Adrenal gland (tissue), 12 donors: ENCODE results near the gene DLG2. TPM values are rescaled to one million over a fixed set of nuclear protein-coding genes. Genes with fewer than 3 reads are reported as not detected.

ENCODE experiments used
- DNase-seq, 7 donors: peaks; one replicate each; pipeline ENCODE4 v3.0.0-alpha.2; 2019 to 2020
- H3K27ac ChIP-seq, 5 donors: fragments of 200-600 bp; sonication (generic) in 4 of 5; 1 replicate in 3 of 5; 2 replicates in 2 of 5; pipeline versions ENCODE4 v1.5.1 to v1.8.0; 2016 to 2020; ENCODE audit warnings: mild to moderate bottlenecking in 1 of 5
- H3K27me3 ChIP-seq: fragments of 200-600 bp; 2 replicates; pipeline ENCODE4 v1.8.0; 2021
- H3K36me3 ChIP-seq, 2 donors: fragments of 200-600 bp; replicated peaks in 1 of 2; 1 replicate in 1 of 2; 2 replicates in 1 of 2; pipeline versions ENCODE4 v1.5.1 to v1.8.0; 2018 to 2022
- H3K4me1 ChIP-seq, 2 donors: fragments of 200-600 bp; replicated peaks in 1 of 2; 1 replicate in 1 of 2; 2 replicates in 1 of 2; pipeline versions ENCODE4 v1.5.1 to v1.8.0; 2018 to 2021
- H3K4me3 ChIP-seq, 4 donors: fragments of 200-600 bp; sonication (generic) in 3 of 4; one replicate each; pipeline ENCODE4 v1.5.1; 2016 to 2018
- H3K9me3 ChIP-seq, 3 donors: fragments of 200-600 bp; sonication (generic) in 1 of 3; replicated peaks in 1 of 3; 1 replicate in 2 of 3; 2 replicates in 1 of 3; pipeline versions ENCODE4 v1.5.1 to v1.8.0; 2016 to 2021
- CTCF ChIP-seq, 6 experiments: fragments of 450-650 bp in 4 of 6; fragments of 200-600 bp in 2 of 6; sonication (generic) in 1 of 6; IDR thresholded peaks; 1 replicate in 5 of 6; 2 replicates in 1 of 6; pipeline versions ENCODE4 v1.5.1 to v1.8.0; 2016 to 2021; ENCODE audit warnings: antibody characterized with exemption in 6 of 6, mild to moderate bottlenecking in 2 of 6, moderate library complexity in 1 of 6
- POLR2A ChIP-seq, 2 donors: fragments of 450-650 bp; IDR thresholded peaks; one replicate each; pipeline ENCODE4 v1.6.1; 2017; ENCODE audit warnings: antibody characterized with exemption in 2 of 2, mild to moderate bottlenecking in 2 of 2, moderate library complexity in 1 of 2
- WGBS, 4 donors: extraction: QIAGEN DNeasy Blood & Tissue Kit in 2 of 4; methylation state at CpG; one replicate each; pipeline versions ENCODE4 v1.1.5 to v1.1.7; 2013 to 2017; 5-methylcytosine and 5-hydroxymethylcytosine counted together
- intact Hi-C, 2 donors: fragments of 100-400 bp; cut with DNase I; formaldehyde crosslinking; loops; one replicate each; pipeline versions ENCODE4 v1.14.1 to v1.15.0; 2022 to 2023
- polyA plus RNA-seq, 3 donors: library from polyadenylated mRNA; stranded (reverse); fragments of 200-250 nt in 2 of 3; fragments of 350-450 nt in 1 of 3; fragmentation: Illumina TruSeq in 1 of 3; extraction: RNeasy Lipid Tissue Mini Kit (QIAGEN cat#74804) in 1 of 3; gene quantifications; one replicate each; pipeline ENCODE4 v1.2.3, GENCODE V29; 2013 to 2014
- total RNA-seq, 9 donors: library from RNA; depleted of rRNA in 4 of 9; stranded (reverse); fragments of >200 nt in 4 of 9; fragments of 120-200 nt in 1 of 9; fragmentation: NEBNext Ultra II Directional in 1 of 9; extraction: Animal tissue kit (Norgen Biotek cat#: 25700) in 1 of 9; gene quantifications; one replicate each; pipeline versions ENCODE4 v1.1.0 to v1.2.4, GENCODE V29; 2013 to 2023
- donor health status: healthy with polysubstance abuse.
- donor health status: Bipolar disorder and iron deficiency.
- donor health status: DM: yes; HTN: yes; CAD: no.
- donor health status: DM: no; HTN: no; CAD: no.
- donor health status: DM: no; HTN: no; CAD: no.
- donor health status: DM: yes; HTN: yes; CAD: no.

The DLG2 gene
- total and polyA plus RNA-seq, 12 donors: 8.3 to 101 (median 37.5) TPM

GRCh38 chr11:84655712-84656111, 971.4 kb downstream of the DLG2 start:
- no peak overlapping the region for H3K27ac ChIP-seq
- no peak overlapping the region for H3K4me3 ChIP-seq
- 79 to 92% (median 84%) methylated on average over 1 of the region's 1 CpG for WGBS, 4 donors
- H3K36me3 ChIP-seq: no peaks in the 10 kb centered on the region
- no peaks in the 10 kb centered on the region for H3K27me3 ChIP-seq
- H3K4me1 ChIP-seq: no peaks in the 10 kb centered on the region
- H3K9me3 ChIP-seq: no peaks in the 10 kb centered on the region
- TF ChIP-seq CTCF (IDR thresholded peaks at IDR 0.05): no peak
- TF ChIP-seq POLR2A (IDR thresholded peaks at IDR 0.05): no peak
- DNase-seq: no peak
- intact Hi-C loops: no loop called here

- no peaks in the 10 kb centered on the region for H3K4me1 ChIP-seq
- no peak overlapping the region for H3K4me3 ChIP-seq
- H3K27ac ChIP-seq: no peak overlapping the region
- no peaks in the 10 kb centered on the region for H3K9me3 ChIP-seq
- no peaks in the 10 kb centered on the region for H3K36me3 ChIP-seq
- 38 to 63% (median 55%) methylated on average over 5 of the region's 5 CpGs for WGBS, 4 donors
- DNase-seq: no peak
- intact Hi-C loops: no loop called here
- H3K27me3 ChIP-seq: no peaks in the 10 kb centered on the region
- TF ChIP-seq CTCF (IDR thresholded peaks at IDR 0.05): no peak
- TF ChIP-seq POLR2A (IDR thresholded peaks at IDR 0.05): no peak
Measured at GRCh38 chr11:84648471-84648870, 978.7 kb downstream of the DLG2 start.

- H3K9me3 ChIP-seq: no peaks in the 10 kb centered on the region
- no peaks in the 10 kb centered on the region for H3K36me3 ChIP-seq
- H3K27ac ChIP-seq: no peak overlapping the region
- intact Hi-C loops: no loop called here
- TF ChIP-seq POLR2A (IDR thresholded peaks at IDR 0.05) (no peak), CTCF (IDR thresholded peaks at IDR 0.05) (no peak)
- WGBS, 4 donors: 71 to 76% (median 73%) methylated on average over 5 of the region's 5 CpGs
- no peak overlapping the region for H3K4me3 ChIP-seq
- no peak for DNase-seq
- H3K27me3 ChIP-seq: no peaks in the 10 kb centered on the region
- no peaks in the 10 kb centered on the region for H3K4me1 ChIP-seq
Measured at GRCh38 chr11:84645988-84646694, 981.0 kb downstream of the DLG2 start.

GRCh38 chr11:84642500-84642899, 984.6 kb downstream of the DLG2 start:
- Histone ChIP-seq H3K27ac (no peak overlapping the region), H3K4me1 (no peaks in the 10 kb centered on the region), H3K9me3 (no peaks in the 10 kb centered on the region), H3K36me3 (no peaks in the 10 kb centered on the region), H3K4me3 (no peak overlapping the region), H3K27me3 (no peaks in the 10 kb centered on the region)
- DNase-seq: no peak
- TF ChIP-seq POLR2A (IDR thresholded peaks at IDR 0.05) (no peak), CTCF (IDR thresholded peaks at IDR 0.05) (no peak)
- intact Hi-C loops: no loop called here
